Mucosa of stomach (tissue), 1 donor: Measurements from ENCODE around the gene CHST5.
"Not testable (repeated sequence)": the region's sequence is repeated elsewhere in the genome, so short reads cannot be mapped to it uniquely, and the experiment has no call there.

Experiments used
- H3K27me3 ChIP-seq: one replicate; pipeline ENCODE4 v1.7.0; 2013; ENCODE audit warnings: mild to moderate bottlenecking, low read length; ENCODE audit not compliant: control insufficient read depth, insufficient read depth
- H3K36me3 ChIP-seq: one replicate; pipeline ENCODE4 v1.7.0; 2013; ENCODE audit warnings: low read length; ENCODE audit not compliant: control insufficient read depth, insufficient read depth
- H3K4me1 ChIP-seq: one replicate; pipeline ENCODE4 v1.7.0; 2013; ENCODE audit warnings: mild to moderate bottlenecking, low read length; ENCODE audit not compliant: control insufficient read depth, insufficient read depth
- H3K4me3 ChIP-seq: one replicate; pipeline ENCODE4 v1.7.0; 2013; ENCODE audit warnings: low read length
- H3K9ac ChIP-seq: one replicate; pipeline ENCODE4 v1.7.0; 2013; ENCODE audit warnings: mild to moderate bottlenecking, low read length, moderate library complexity
- H3K9me3 ChIP-seq: one replicate; pipeline ENCODE4 v1.7.0; 2013; ENCODE audit warnings: mild to moderate bottlenecking, low read length, moderate library complexity; ENCODE audit not compliant: control insufficient read depth
- donor health status: Pancreatic carcinoma.

Gene CHST5

GRCh38 chr16:75498605-75499322 lies 37.1 kb downstream of the CHST5 start:
- H3K27me3 ChIP-seq, result peaks cover 20% of the 10 kb centered on the region
- peaks cover 10% of the 10 kb centered on the region for H3K4me1 ChIP-seq
- H3K9ac ChIP-seq, H3K36me3 ChIP-seq, H3K4me3 ChIP-seq, H3K9me3 ChIP-seq: not testable (repeated sequence)

- H3K9ac ChIP-seq, result no peak overlapping the region
- peaks cover 10% of the 10 kb centered on the region for H3K4me1 ChIP-seq
- H3K27me3 ChIP-seq, result peaks cover 23% of the 10 kb centered on the region
- no peaks in the 10 kb centered on the region for H3K36me3 ChIP-seq
- H3K4me3 ChIP-seq, result no peak overlapping the region
- H3K9me3 ChIP-seq, result no peaks in the 10 kb centered on the region
Observed at GRCh38 chr16:75497558-75497957, 38.4 kb downstream of the CHST5 start.

GRCh38 chr16:75495076-75495674 lies 40.7 kb downstream of the CHST5 start, which contains the start of gene CHST6:
Gene CHST6 (minus strand): TSS chr16:75495441. CDS start chr16:75479828, 15,613 bp downstream.
- no peaks in the 10 kb centered on the region for H3K9me3 ChIP-seq
- H3K36me3 ChIP-seq, result no peaks in the 10 kb centered on the region
- no peak within 1 kb of the TSS for H3K4me3 ChIP-seq
- H3K9ac ChIP-seq, result no peak within 1 kb of the TSS
- peaks cover 10% of the 10 kb centered on the region for H3K4me1 ChIP-seq
- peaks cover 23% of the 10 kb centered on the region for H3K27me3 ChIP-seq

- Histone ChIP-seq H3K4me1 (peaks cover 10% of the 10 kb centered on the region), H3K4me3 (no peak overlapping the region), H3K9me3 (no peaks in the 10 kb centered on the region), H3K36me3 (no peaks in the 10 kb centered on the region), H3K27me3 (peaks cover 23% of the 10 kb centered on the region), H3K9ac (no peak overlapping the region)
Observed at GRCh38 chr16:75494661-75495075, 41.2 kb downstream of the CHST5 start.

GRCh38 chr16:75494184-75494583 lies 41.7 kb downstream of the CHST5 start:
- Histone ChIP-seq H3K27me3 (peaks cover 23% of the 10 kb centered on the region), H3K4me3 (no peak overlapping the region), H3K9ac (no peak overlapping the region), H3K9me3 (no peaks in the 10 kb centered on the region), H3K4me1 (peaks cover 10% of the 10 kb centered on the region), H3K36me3 (no peaks in the 10 kb centered on the region)

- H3K36me3 ChIP-seq, result no peaks in the 10 kb centered on the region
- H3K9ac ChIP-seq, result no peak overlapping the region
- no peaks in the 10 kb centered on the region for H3K9me3 ChIP-seq
- H3K4me1 ChIP-seq, result peaks cover 10% of the 10 kb centered on the region
- H3K27me3 ChIP-seq, result peaks cover 23% of the 10 kb centered on the region
- H3K4me3 ChIP-seq, result no peak overlapping the region
Observed at GRCh38 chr16:75491876-75492275, 44.0 kb downstream of the CHST5 start.

- no peaks in the 10 kb centered on the region for H3K9me3 ChIP-seq
- H3K4me1 ChIP-seq, result no peaks in the 10 kb centered on the region
- no peaks in the 10 kb centered on the region for H3K36me3 ChIP-seq
- H3K4me3 ChIP-seq, result no peak overlapping the region
- H3K27me3 ChIP-seq, result no peaks in the 10 kb centered on the region
- no peak overlapping the region for H3K9ac ChIP-seq
Observed at GRCh38 chr16:75488322-75488721, 47.6 kb downstream of the CHST5 start.

GRCh38 chr16:75486676-75487313 lies 49.1 kb downstream of the CHST5 start:
- Histone ChIP-seq H3K9me3 (no peaks in the 10 kb centered on the region), H3K4me1 (no peaks in the 10 kb centered on the region), H3K9ac (no peak overlapping the region), H3K4me3 (no peak overlapping the region), H3K36me3 (no peaks in the 10 kb centered on the region), H3K27me3 (no peaks in the 10 kb centered on the region)

GRCh38 chr16:75486014-75486675 lies 49.8 kb downstream of the CHST5 start:
- no peaks in the 10 kb centered on the region for H3K4me1 ChIP-seq
- no peak overlapping the region for H3K4me3 ChIP-seq
- H3K9me3 ChIP-seq, result no peaks in the 10 kb centered on the region
- no peak overlapping the region for H3K9ac ChIP-seq
- no peaks in the 10 kb centered on the region for H3K36me3 ChIP-seq
- no peaks in the 10 kb centered on the region for H3K27me3 ChIP-seq

- Histone ChIP-seq H3K4me3 (no peak overlapping the region), H3K27me3 (no peaks in the 10 kb centered on the region), H3K9ac (no peak overlapping the region), H3K9me3 (no peaks in the 10 kb centered on the region), H3K4me1 (no peaks in the 10 kb centered on the region), H3K36me3 (no peaks in the 10 kb centered on the region)
Observed at GRCh38 chr16:75485230-75486013, 50.5 kb downstream of the CHST5 start.

GRCh38 chr16:75483222-75483621 lies 52.7 kb downstream of the CHST5 start:
- Histone ChIP-seq H3K9me3 (no peaks in the 10 kb centered on the region), H3K27me3 (no peaks in the 10 kb centered on the region), H3K4me1 (no peaks in the 10 kb centered on the region), H3K4me3 (no peak overlapping the region), H3K9ac (no peak overlapping the region), H3K36me3 (no peaks in the 10 kb centered on the region)
